Natural killer cell treated with Interleukin-12 subunit alpha and Interleukin-12 subunit beta and Interleukin-15 and Interleukin-18, amount 100 ng/mL, for 72 hours (primary cell): ENCODE measurements around the gene METTL27. TPM values are rescaled to one million over a fixed set of nuclear protein-coding genes. Genes with fewer than 3 reads are reported as not detected.
"Not testable (repeated sequence)": the region's sequence is repeated elsewhere in the genome, so short reads cannot be mapped to it uniquely, and the experiment has no call there.

Experiments used
- ATAC-seq, 2 donors: fragments of 150-1000 bp; cut with Tn5 transposase in 1 of 2; sonication (Bioruptor Pico), chemical (Tn5 transposase) in 1 of 2; 2 replicates each; pipeline ENCODE4 v1.10.0; 2021
- DNase-seq: peaks from one replicate; pipeline ENCODE4 v3.0.0; 2022; ENCODE audit warnings: low spot score
- H3K27ac Mint-ChIP-seq, 2 donors: 1 replicate in 1 of 2; 2 replicates in 1 of 2; pipeline ENCODE4 v1.8.0; 2022; ENCODE audit warnings: mixed read lengths in 2 of 2, mild to moderate bottlenecking in 1 of 2, moderate library complexity in 1 of 2
- H3K27me3 Mint-ChIP-seq, 2 donors: 1 replicate in 1 of 2; 2 replicates in 1 of 2; pipeline ENCODE4 v1.8.0; 2022; ENCODE audit warnings: mixed read lengths in 2 of 2
- H3K36me3 Mint-ChIP-seq: one replicate; pipeline ENCODE4 v1.8.0; 2022; ENCODE audit warnings: mixed read lengths
- H3K4me1 Mint-ChIP-seq, 2 donors: 1 replicate in 1 of 2; 2 replicates in 1 of 2; pipeline ENCODE4 v1.8.0; 2022; ENCODE audit warnings: low read depth in 2 of 2, mixed read lengths in 2 of 2, mild to moderate bottlenecking in 1 of 2
- H3K4me3 Mint-ChIP-seq: one replicate; pipeline ENCODE4 v1.8.0; 2022; ENCODE audit warnings: mixed read lengths
- H3K9me3 Mint-ChIP-seq: 2 replicates; pipeline ENCODE4 v1.8.0; 2022; ENCODE audit warnings: mixed read lengths
- total RNA-seq, 2 donors: library from RNA; stranded (reverse); gene quantifications; one replicate each; pipeline ENCODE4 v1.2.3, GENCODE V29; 2022

Gene METTL27
- total RNA-seq, 2 donors from 2014 or later = not detected

DNA sequence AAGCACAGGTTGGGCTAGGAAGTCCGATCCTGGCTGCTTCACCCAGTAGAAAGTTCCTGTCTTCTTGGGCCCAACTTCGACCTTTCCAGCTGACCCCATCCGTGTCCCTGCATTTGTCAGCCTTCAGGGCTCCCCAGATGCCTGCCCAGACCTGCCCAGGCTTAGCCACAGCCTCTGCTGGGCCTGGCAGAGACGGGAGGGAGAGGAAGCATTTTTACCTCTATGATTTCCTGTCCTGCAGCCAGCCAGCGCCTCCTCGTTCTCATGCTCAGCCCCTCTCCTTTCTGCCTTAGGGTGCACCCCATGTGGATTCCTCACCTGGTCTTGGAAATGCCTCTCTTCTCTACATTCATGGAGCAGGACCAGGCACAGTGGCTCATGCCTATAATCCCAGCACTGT lies 3.7 kb downstream of the METTL27 start:
- Mint-ChIP-seq H3K36me3 (no peaks in the 10 kb centered on the region), H3K27me3 (no peaks in the 10 kb centered on the region), H3K27ac (no peak overlapping the region), H3K4me1 (peaks cover 0 to 4% of the 10 kb centered on the region in 2 donors), H3K4me3 (no peak overlapping the region), H3K9me3 (no peaks in the 10 kb centered on the region)
- ATAC-seq (no peak), DNase-seq (peak; percentile 26)

DNA sequence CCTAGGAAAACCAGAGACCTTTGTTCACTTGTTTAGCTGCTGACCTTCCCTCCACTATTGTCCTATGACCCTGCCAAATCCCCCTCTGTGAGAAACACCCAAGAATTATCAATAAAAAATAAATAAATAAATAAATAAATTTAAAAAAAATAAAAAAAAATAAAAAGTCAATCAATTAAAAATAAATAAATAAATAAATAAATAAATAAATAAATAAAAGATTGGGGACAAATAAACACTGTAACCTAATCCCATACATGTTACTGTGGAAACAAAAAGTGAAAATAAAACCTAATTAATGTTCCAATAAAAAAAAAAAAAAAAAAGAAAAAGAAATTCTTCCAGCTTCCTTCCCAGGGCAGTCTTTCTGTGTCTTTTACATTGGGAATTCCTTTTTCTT lies 5.1 kb downstream of the METTL27 start:
- not testable (repeated sequence) for DNase-seq, H3K36me3 Mint-ChIP-seq, H3K4me3 Mint-ChIP-seq, H3K27me3 Mint-ChIP-seq, H3K9me3 Mint-ChIP-seq, ATAC-seq, H3K27ac Mint-ChIP-seq, H3K4me1 Mint-ChIP-seq

DNA sequence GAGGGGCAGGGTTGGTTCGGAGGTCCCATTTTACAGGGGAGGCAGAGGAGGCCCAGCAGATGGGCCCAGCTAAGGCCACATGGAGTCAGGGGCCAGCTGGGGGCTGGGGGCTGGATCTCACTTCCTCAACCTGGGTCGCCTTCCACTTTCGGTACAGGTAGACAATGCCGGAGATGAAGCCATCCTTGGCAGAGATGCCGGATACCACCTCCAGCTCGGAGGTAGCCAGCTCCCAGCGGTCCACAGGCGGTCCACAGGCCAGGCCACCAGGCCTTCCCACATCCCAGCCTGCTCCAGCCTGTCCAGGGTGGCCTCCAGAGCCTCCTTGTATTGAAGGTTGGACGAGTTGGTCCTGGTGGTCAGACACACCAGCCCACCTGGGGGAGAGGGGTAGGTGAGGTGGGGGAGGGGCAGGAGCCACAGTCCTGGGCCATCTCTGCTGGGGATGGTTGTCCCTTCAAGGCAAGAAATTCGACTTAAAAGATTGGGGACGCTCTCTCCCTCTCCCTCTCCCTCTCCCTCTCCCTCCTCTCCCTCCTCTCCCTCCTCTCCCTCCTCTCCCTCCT lies 7.6 kb downstream of the METTL27 start:
- Mint-ChIP-seq H3K27ac (no peak overlapping the region), H3K9me3 (no peaks in the 10 kb centered on the region)
- DNase-seq = peak; percentile 37

DNA sequence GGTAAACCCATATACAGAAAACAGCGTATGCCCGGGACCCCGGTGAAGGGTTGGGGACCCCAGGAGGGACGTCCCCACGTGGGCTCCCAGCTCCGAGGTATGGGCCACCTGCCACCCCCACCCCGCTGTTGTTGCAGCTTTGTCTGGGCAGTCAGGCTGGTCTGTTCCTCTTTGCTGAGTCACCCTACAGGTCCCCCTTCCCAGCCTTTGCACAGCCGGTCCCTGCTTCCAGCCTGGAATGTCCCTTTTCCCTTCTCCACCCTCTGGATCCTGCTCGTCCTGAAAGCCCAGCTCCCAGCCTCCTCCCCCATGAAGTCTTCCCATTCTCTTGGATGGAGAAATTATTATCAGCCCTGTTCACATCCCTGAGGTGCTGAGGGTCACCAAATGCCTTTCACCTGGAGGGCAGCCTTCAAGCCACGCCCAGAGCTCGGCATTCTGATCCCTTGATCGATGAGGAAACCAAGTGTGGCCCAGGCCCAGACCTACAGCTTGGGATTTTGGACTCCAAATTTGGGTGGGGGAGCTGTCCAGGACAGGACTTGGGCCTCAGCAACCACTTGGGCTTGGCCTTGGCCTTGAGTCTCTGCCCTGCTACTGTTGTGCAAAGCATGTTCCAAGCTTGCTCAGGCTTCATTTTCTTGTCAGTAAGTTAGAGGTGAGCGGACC lies 8.9 kb downstream of the METTL27 start:
- DNase-seq = peak; percentile 47
- peaks cover 8 to 15% of the 10 kb centered on the region in 2 donors for H3K27me3 Mint-ChIP-seq
- H3K36me3 Mint-ChIP-seq = no peaks in the 10 kb centered on the region
- peaks cover 3 to 9% of the 10 kb centered on the region in 2 donors for H3K4me1 Mint-ChIP-seq
- H3K27ac Mint-ChIP-seq = no peak overlapping the region
- ATAC-seq = no peak
- no peaks in the 10 kb centered on the region for H3K9me3 Mint-ChIP-seq
- no peak overlapping the region for H3K4me3 Mint-ChIP-seq

More for the DNA sequence above, 7.6 kb downstream of the METTL27 start:
- ATAC-seq = no peak
- peaks cover 3% of the 10 kb centered on the region in 2 donors for H3K27me3 Mint-ChIP-seq
- peaks cover 0 to 2% of the 10 kb centered on the region in 2 donors for H3K4me1 Mint-ChIP-seq
- H3K36me3 Mint-ChIP-seq = no peaks in the 10 kb centered on the region
- no peak overlapping the region for H3K4me3 Mint-ChIP-seq

DNA sequence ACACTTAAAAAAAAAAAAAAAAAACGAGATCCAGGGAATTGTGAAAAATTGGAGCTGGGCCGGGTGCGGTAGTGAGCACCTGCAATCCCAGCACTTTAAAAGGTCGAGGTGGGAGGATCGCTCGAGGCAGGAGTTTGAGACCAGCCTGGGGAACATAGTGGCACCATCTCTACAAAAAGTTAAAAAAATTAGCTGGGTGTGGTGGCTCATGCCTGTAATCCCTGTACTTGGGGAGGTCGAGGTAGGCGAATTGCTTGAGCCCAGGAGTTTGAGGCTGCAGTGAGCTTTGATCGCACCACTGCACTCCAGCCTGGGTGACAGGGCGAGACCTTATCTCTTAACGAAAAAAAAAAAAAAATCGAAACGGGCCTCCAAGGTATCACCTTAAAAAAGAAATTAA lies 9.5 kb downstream of the METTL27 start:
- no peak for ATAC-seq
- Mint-ChIP-seq H3K4me3 (no peak overlapping the region), H3K36me3 (no peaks in the 10 kb centered on the region), H3K27ac (no peak overlapping the region), H3K4me1 (peaks cover 6 to 9% of the 10 kb centered on the region in 2 donors), H3K9me3 (no peaks in the 10 kb centered on the region), H3K27me3 (peaks cover 10 to 16% of the 10 kb centered on the region in 2 donors)
- DNase-seq = peak; percentile 20

DNA sequence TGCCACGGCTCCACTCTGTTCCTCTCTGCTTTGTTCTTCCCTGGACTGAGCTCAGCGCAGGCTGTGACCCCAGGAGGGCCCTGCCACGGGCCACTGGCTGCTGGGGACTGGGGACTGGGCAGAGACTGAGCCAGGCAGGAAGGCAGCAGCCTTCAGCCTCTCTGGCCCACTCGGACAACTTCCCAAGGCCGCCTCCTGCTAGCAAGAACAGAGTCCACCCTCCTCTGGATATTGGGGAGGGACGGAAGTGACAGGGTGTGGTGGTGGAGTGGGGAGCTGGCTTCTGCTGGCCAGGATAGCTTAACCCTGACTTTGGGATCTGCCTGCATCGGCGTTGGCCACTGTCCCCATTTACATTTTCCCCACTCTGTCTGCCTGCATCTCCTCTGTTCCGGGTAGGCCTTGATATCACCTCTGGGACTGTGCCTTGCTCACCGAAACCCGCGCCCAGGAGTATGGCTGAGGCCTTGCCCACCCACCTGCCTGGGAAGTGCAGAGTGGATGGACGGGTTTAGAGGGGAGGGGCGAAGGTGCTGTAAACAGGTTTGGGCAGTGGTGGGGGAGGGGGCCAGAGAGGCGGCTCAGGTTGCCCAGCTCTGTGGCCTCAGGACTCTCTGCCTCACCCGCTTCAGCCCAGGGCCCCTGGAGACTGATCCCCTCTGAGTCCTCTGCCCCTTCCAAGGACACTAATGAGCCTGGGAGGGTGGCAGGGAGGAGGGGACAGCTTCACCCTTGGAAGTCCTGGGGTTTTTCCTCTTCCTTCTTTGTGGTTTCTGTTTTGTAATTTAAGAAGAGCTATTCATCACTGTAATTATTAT lies 10.3 kb downstream of the METTL27 start:
- Mint-ChIP-seq H3K27ac (no peak overlapping the region), H3K4me1 (peaks cover 14 to 16% of the 10 kb centered on the region in 2 donors), H3K9me3 (no peaks in the 10 kb centered on the region), H3K27me3 (peaks cover 18 to 23% of the 10 kb centered on the region in 2 donors), H3K36me3 (no peaks in the 10 kb centered on the region), H3K4me3 (no peak overlapping the region)
- peak; percentile 18 for DNase-seq
- no peak for ATAC-seq

DNA sequence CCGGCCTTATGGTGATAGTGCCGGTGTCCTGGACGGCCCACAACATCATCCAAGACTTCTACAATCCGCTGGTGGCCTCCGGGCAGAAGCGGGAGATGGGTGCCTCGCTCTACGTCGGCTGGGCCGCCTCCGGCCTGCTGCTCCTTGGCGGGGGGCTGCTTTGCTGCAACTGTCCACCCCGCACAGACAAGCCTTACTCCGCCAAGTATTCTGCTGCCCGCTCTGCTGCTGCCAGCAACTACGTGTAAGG lies 10.8 kb downstream of the METTL27 start:
- no peak for ATAC-seq
- Mint-ChIP-seq H3K36me3 (no peaks in the 10 kb centered on the region), H3K4me3 (no peak overlapping the region), H3K9me3 (no peaks in the 10 kb centered on the region), H3K27ac (no peak overlapping the region), H3K4me1 (peaks cover 18 to 21% of the 10 kb centered on the region in 2 donors), H3K27me3 (peaks cover 23 to 28% of the 10 kb centered on the region in 2 donors)
- DNase-seq = no peak

DNA sequence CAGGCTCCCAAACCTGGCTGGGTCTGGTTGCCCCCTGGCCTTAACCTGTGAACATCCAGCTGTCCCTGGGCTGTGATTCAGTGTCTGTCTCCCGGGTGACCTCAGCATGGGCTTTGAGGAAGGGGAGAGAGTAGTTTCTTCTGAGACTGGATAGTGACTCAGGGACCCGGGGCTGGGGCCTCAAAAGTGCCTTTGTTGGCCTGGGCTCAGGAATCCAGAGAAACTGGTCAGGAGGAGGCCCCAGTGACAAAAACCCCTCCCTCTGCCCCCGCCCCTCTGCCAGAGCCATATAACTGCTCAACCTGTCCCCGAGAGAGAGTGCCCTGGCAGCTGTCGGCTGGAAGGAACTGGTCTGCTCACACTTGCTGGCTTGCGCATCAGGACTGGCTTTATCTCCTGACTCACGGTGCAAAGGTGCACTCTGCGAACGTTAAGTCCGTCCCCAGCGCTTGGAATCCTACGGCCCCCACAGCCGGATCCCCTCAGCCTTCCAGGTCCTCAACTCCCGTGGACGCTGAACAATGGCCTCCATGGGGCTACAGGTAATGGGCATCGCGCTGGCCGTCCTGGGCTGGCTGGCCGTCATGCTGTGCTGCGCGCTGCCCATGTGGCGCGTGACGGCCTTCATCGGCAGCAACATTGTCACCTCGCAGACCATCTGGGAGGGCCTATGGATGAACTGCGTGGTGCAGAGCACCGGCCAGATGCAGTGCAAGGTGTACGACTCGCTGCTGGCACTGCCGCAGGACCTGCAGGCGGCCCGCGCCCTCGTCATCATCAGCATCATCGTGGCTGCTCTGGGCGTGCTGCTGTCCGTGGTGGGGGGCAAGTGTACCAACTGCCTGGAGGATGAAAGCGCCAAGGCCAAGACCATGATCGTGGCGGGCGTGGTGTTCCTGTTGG lies 11.4 kb downstream of the METTL27 start, which contains the start of gene CLDN4:
TSS of gene CLDN4 (plus strand) at position 316 of the 903 bp plus-strand sequence. CDS start at position 522, 206 bp downstream.
- peaks cover 18 to 21% of the 10 kb centered on the region in 2 donors for H3K4me1 Mint-ChIP-seq
- H3K4me3 Mint-ChIP-seq = no peak within 1 kb of the TSS
- peaks cover 26 to 31% of the 10 kb centered on the region in 2 donors for H3K27me3 Mint-ChIP-seq
- H3K27ac Mint-ChIP-seq = no peak within 1 kb of the TSS
- peak in 1 of 2 donors; percentile 21 for ATAC-seq
- DNase-seq = peak; percentile 44
- H3K36me3 Mint-ChIP-seq = no peaks in the 10 kb centered on the region
- H3K9me3 Mint-ChIP-seq = no peaks in the 10 kb centered on the region

DNA sequence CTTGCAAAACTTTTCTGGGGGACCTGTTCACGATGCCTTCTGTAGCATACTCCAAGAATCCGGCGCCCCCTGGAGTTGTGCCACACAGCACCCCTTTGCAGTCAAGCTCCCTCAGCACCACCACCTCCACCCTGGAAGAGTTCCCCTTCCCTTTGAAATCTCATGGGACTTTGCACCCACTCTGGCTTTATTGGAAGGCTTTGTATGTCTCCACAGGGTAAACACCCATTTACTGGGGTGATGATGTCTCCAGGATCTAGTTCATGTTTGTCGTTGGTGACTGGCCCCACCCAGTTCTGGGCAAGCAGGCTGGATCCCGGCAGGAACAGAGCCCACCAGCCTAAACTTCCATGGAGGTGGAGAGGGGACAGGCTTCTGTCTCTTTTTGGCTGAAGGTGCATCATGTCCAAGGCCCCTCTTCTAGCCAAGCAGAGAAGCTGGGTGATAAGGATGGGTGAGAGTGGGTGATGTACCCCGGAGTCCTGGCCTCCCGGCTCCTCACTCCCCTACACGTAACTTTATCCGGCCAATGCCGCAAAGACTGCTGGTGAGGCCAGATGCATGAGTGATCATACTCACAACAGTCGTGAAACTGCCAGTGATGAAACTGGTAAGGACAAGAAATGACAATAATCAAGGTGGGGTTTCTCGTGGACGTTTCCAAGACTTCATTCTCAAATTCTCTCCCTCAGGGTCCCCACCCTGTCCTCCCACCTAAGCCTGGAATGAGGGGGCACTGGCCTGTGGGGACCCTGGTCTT lies 12.2 kb downstream of the METTL27 start:
- ATAC-seq = no peak
- Mint-ChIP-seq H3K27ac (no peak overlapping the region), H3K4me1 (peaks cover 18 to 21% of the 10 kb centered on the region in 2 donors), H3K4me3 (no peak overlapping the region), H3K27me3 (peaks cover 26 to 31% of the 10 kb centered on the region in 2 donors), H3K36me3 (no peaks in the 10 kb centered on the region), H3K9me3 (no peaks in the 10 kb centered on the region)
- DNase-seq = peak; percentile 38

DNA sequence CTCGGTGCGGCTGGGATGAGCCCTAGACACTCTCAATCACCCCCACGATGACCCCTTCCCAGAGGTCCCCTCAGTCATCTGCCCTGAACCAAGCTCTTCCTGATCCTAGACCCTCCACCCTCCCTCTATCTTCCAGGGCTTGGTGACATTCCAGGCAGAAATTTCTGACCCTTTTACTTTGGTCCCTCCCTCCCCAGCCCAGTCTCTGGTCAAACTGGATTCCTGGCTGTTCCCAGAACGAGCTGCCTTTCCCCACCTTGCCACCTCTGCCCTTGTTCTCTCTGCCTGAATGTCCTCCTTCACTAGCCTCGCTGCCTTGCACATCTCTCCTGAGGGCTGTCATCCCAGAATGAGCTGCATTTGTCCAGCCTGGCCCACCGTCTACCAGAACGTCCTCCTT lies 12.8 kb downstream of the METTL27 start:
- Mint-ChIP-seq H3K27me3 (peaks cover 26 to 31% of the 10 kb centered on the region in 2 donors), H3K4me1 (peaks cover 18 to 21% of the 10 kb centered on the region in 2 donors), H3K27ac (no peak overlapping the region), H3K9me3 (no peaks in the 10 kb centered on the region), H3K36me3 (no peaks in the 10 kb centered on the region), H3K4me3 (no peak overlapping the region)
- peak; percentile 49 for DNase-seq
- ATAC-seq = no peak

DNA sequence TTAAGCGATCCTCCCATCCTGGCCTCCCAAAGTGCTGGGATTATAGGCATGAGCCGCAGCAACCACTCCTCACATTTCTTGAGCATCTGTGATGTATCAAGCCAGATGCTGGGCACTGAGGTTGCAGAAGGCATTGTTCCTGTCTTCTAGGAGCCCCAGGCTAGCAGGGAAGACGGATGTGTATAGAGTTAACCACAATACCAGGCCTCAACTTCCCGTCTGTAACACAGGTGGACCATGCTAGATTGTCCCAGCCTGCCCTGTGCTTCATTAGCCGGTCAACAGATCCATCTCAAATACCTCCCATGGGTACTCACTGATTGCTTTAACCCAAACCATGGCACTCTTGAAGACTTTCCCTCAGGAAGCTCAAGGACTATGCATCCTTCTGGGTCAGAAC lies 13.3 kb downstream of the METTL27 start:
- no peak overlapping the region for H3K4me3 Mint-ChIP-seq
- ATAC-seq (no peak), DNase-seq (no peak)
- no peaks in the 10 kb centered on the region for H3K9me3 Mint-ChIP-seq
- H3K36me3 Mint-ChIP-seq = no peaks in the 10 kb centered on the region
- H3K4me1 Mint-ChIP-seq = peaks cover 18 to 21% of the 10 kb centered on the region in 2 donors
- H3K27me3 Mint-ChIP-seq = peaks cover 26 to 31% of the 10 kb centered on the region in 2 donors
- no peak overlapping the region for H3K27ac Mint-ChIP-seq

DNA sequence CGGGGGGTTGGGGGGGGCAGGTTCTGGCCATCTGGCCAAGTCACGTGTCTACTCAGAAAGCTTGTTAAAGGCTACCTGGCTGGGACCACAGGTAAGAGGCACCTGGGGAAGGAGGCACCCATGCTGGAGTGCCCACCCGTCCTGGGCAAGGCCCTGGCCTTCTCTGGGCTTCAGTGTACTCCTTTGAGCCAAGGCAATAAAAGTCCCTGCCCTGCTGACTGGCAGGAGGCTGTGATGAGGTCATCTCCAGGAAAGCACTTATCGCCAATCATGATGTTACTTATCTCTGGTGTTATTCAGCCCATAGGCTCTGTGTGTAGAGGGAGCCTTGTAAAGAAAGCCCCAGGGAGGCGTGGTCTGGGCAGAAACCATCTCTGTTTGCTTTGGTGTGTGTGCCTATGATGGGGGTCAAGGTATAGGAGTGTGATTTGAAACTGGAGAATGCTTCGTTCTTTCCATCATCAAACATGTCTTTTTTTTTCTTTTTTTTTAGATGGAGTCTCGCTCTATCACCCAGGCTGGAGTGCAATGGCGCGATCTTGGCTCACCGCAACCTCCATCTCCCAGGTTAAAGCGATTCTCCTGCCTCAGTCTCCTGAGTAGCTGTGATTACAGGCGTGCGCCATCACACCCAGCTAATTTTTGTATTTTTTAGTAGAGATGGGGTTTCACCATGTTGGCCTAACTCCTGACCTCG lies 14.1 kb downstream of the METTL27 start:
- peaks cover 28 to 31% of the 10 kb centered on the region in 2 donors for H3K27me3 Mint-ChIP-seq
- peak in 1 of 2 donors; percentile 65 for ATAC-seq
- no peak overlapping the region for H3K27ac Mint-ChIP-seq
- H3K4me1 Mint-ChIP-seq = peaks cover 18 to 21% of the 10 kb centered on the region in 2 donors
- H3K9me3 Mint-ChIP-seq = no peaks in the 10 kb centered on the region
- no peak overlapping the region for H3K4me3 Mint-ChIP-seq
- DNase-seq = peak; percentile 47
- no peaks in the 10 kb centered on the region for H3K36me3 Mint-ChIP-seq
